Lower lobe of right lung (tissue), 2 donors: ENCODE measurements around the gene PARD6A. TPM values are rescaled to one million over a fixed set of nuclear protein-coding genes. Genes with fewer than 3 reads are reported as not detected.

Experiments
- ATAC-seq, 2 donors: fragments of 200-7000 bp; cut with Tn5 transposase; one replicate each; pipeline ENCODE4 v1.9.1; 2020 to 2022; ENCODE audit warnings: mild to moderate bottlenecking in 2 of 2, moderate library complexity in 2 of 2
- DNase-seq: peaks from one replicate; pipeline ENCODE4 v3.0.0-alpha.2; 2020
- H3K27ac ChIP-seq: fragments of 200-600 bp; one replicate; pipeline ENCODE4 v1.8.0; 2022
- H3K27me3 ChIP-seq: fragments of 200-600 bp; one replicate; pipeline ENCODE4 v1.8.0; 2022; ENCODE audit warnings: low read depth
- H3K36me3 ChIP-seq: fragments of 200-600 bp; one replicate; pipeline ENCODE4 v1.8.0; 2022; ENCODE audit warnings: mild to moderate bottlenecking
- H3K4me1 ChIP-seq: fragments of 200-600 bp; one replicate; pipeline ENCODE4 v1.8.0; 2022
- H3K4me3 ChIP-seq: fragments of 200-600 bp; one replicate; pipeline ENCODE4 v1.8.0; 2022; ENCODE audit warnings: mild to moderate bottlenecking
- H3K9me3 ChIP-seq: fragments of 200-600 bp; one replicate; pipeline ENCODE4 v1.8.0; 2022
- intact Hi-C: fragments of 100-400 bp; cut with DNase I; formaldehyde crosslinking; loops from one replicate; pipeline ENCODE4 v1.11.0; 2022
- total RNA-seq: library from RNA; stranded (reverse); fragmentation: NEBNext Ultra II Directional; extraction: Animal tissue kit (Norgen Biotek cat#: 25700); gene quantifications from one replicate; pipeline ENCODE4 v1.2.1, GENCODE V29; 2021
- TF ChIP-seq, protein P1 (sequence below): fragments of 200-600 bp; IDR thresholded peaks from one replicate; pipeline ENCODE4 v1.8.0; 2022; ENCODE audit warnings: antibody characterized with exemption, mild to moderate bottlenecking
- donor health status: DM: no; HTN: yes; CAD: no; lungs with severe emphysema.

Gene PARD6A
- total RNA-seq, 1 donor from 2014 or later: 5.5 TPM

DNA sequence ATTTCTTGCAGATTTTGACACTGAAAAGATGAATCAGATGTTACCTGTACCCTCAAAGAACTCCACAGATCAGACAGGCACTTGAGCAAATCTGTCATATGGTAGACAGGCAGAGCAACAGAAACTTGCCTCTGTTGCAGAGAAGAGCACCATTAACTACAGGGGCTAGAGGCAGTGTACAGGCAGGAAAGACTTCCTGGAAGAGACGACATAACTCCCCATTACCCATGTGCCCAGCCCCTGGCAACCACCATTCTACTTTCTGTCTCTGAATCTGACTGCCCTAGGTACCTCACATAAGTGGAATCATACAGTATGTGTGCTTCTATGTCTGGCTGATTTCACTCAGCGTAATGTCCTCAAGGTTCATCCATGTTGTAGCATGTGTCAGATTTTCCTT, 42.9 kb downstream of the PARD6A start:
- Histone ChIP-seq H3K9me3 (peaks cover 6% of the 10 kb centered on the region), H3K36me3 (no peaks in the 10 kb centered on the region), H3K27ac (no peak overlapping the region), H3K4me1 (no peaks in the 10 kb centered on the region), H3K27me3 (no peaks in the 10 kb centered on the region), H3K4me3 (no peak overlapping the region)
- DNase-seq (no peak), ATAC-seq (no peak)
- TF ChIP-seq, protein P1, sequence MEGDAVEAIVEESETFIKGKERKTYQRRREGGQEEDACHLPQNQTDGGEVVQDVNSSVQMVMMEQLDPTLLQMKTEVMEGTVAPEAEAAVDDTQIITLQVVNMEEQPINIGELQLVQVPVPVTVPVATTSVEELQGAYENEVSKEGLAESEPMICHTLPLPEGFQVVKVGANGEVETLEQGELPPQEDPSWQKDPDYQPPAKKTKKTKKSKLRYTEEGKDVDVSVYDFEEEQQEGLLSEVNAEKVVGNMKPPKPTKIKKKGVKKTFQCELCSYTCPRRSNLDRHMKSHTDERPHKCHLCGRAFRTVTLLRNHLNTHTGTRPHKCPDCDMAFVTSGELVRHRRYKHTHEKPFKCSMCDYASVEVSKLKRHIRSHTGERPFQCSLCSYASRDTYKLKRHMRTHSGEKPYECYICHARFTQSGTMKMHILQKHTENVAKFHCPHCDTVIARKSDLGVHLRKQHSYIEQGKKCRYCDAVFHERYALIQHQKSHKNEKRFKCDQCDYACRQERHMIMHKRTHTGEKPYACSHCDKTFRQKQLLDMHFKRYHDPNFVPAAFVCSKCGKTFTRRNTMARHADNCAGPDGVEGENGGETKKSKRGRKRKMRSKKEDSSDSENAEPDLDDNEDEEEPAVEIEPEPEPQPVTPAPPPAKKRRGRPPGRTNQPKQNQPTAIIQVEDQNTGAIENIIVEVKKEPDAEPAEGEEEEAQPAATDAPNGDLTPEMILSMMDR: no peak
- intact Hi-C loops: no loop called here

GRCh38 chr16:67704110-67704509, 43.4 kb downstream of the PARD6A start:
- no peak for DNase-seq
- intact Hi-C loops: no loop called here
- H3K27ac ChIP-seq: no peak overlapping the region

DNA sequence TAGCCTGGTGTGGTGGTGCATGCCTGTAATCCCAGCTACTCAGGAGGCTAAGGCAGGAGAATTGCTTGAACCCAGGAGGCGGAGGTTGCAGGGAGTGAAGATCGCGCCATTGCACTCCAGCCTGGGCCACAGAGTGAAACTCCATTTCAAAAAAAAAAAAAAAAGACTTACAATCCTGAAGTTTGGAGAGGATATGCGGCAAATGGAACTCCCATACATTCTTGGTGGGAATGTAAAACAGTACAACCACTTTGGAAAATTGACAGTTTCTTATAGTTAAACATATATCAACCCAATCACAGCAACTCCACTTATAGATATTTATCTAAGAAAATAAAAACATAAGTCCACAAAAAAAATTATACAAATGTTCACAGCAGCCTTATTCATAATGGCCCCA, 46.5 kb downstream of the PARD6A start:
- DNase-seq: no peak
- intact Hi-C loops: no loop called here

More at GRCh38 chr16:67704110-67704509, 43.4 kb downstream of the PARD6A start:
- TF ChIP-seq, protein P1: no peak
- Histone ChIP-seq H3K4me3 (no peak overlapping the region), H3K9me3 (peaks cover 4% of the 10 kb centered on the region), H3K36me3 (no peaks in the 10 kb centered on the region), H3K4me1 (no peaks in the 10 kb centered on the region), H3K27me3 (no peaks in the 10 kb centered on the region)
- ATAC-seq: no peak

GRCh38 chr16:67707790-67708189, 47.0 kb downstream of the PARD6A start:
- TF ChIP-seq, protein P1: no peak
- no peak for DNase-seq
- Histone ChIP-seq H3K27ac (no peak overlapping the region), H3K4me1 (no peaks in the 10 kb centered on the region), H3K9me3 (no peaks in the 10 kb centered on the region), H3K36me3 (no peaks in the 10 kb centered on the region), H3K27me3 (no peaks in the 10 kb centered on the region), H3K4me3 (no peak overlapping the region)
- no peak for ATAC-seq
- intact Hi-C loops: no loop called here

More for the DNA sequence above, 46.5 kb downstream of the PARD6A start:
- no peak overlapping the region for H3K27ac ChIP-seq
- TF ChIP-seq, protein P1: no peak
- no peaks in the 10 kb centered on the region for H3K27me3 ChIP-seq
- no peak overlapping the region for H3K4me3 ChIP-seq
- H3K9me3 ChIP-seq: no peaks in the 10 kb centered on the region
- no peaks in the 10 kb centered on the region for H3K36me3 ChIP-seq
- no peak for ATAC-seq
- H3K4me1 ChIP-seq: no peaks in the 10 kb centered on the region

DNA sequence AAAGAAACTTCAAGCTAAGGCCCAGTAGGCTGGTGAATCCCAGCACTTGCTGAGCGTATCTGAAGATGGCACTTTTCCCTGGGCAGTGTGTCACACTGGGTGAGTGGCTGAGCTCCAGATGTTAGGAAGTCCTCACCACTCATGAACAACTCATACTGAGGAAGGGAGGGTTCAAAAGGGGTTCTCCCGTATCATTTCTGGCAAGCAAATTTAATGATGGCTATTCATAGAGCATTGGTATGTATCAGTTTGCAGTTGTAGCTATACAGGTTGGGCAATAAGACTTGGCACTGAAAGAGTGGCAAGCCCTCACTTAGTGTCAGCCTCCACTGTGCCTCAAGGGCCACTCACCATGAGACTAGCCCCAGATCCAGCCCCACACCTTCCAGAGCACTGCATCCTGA, 47.6 kb downstream of the PARD6A start:
- peak; percentile 37 to 55 for ATAC-seq
- no peak overlapping the region for H3K4me3 ChIP-seq
- H3K27me3 ChIP-seq: no peaks in the 10 kb centered on the region
- H3K9me3 ChIP-seq: no peaks in the 10 kb centered on the region
- DNase-seq: no peak
- TF ChIP-seq, protein P1: no peak
- no peaks in the 10 kb centered on the region for H3K36me3 ChIP-seq
- intact Hi-C loops: no loop called here
- H3K27ac ChIP-seq: no peak overlapping the region
- no peaks in the 10 kb centered on the region for H3K4me1 ChIP-seq

- Histone ChIP-seq H3K27me3 (no peaks in the 10 kb centered on the region), H3K4me3 (no peak overlapping the region), H3K27ac (no peak overlapping the region), H3K4me1 (no peaks in the 10 kb centered on the region), H3K9me3 (no peaks in the 10 kb centered on the region), H3K36me3 (no peaks in the 10 kb centered on the region)
- DNase-seq (no peak), ATAC-seq (no peak)
- TF ChIP-seq, protein P1: no peak
- intact Hi-C loops: no loop called here
These were observed 48.3 kb downstream of the PARD6A start for GRCh38 chr16:67709050-67709449.
